ENCODE data around the gene PIGQ.
"Not testable (repeated sequence)": the region's sequence is repeated elsewhere in the genome, so short reads cannot be mapped to it uniquely, and the experiment has no call there.

Gene PIGQ

GRCh38 chr16:593807-594206, 24.0 kb downstream of the PIGQ start:
- peaks cover 41 to 44% of the 10 kb centered on the region in 2 donors for H3K4me1 Mint-ChIP-seq (ENCODE audit: low read depth in 2 of 2)
- H3K36me3 Mint-ChIP-seq (ENCODE audit: insufficient read depth), result peaks cover 31% of the 10 kb centered on the region
- peak overlapping the region in 1 of 2 donors; percentile 7 for H3K4me3 Mint-ChIP-seq
- ATAC-seq (replicated peaks) (no peak), DNase-seq (no peak)
- H3K27me3 Mint-ChIP-seq, result no peaks in the 10 kb centered on the region
- peak overlapping the region in 1 of 2 donors; percentile 49 for H3K27ac Mint-ChIP-seq
- H3K9me3 Mint-ChIP-seq, result no peaks in the 10 kb centered on the region

- Mint-ChIP-seq H3K27ac (no peak overlapping the region), H3K27me3 (no peaks in the 10 kb centered on the region), H3K4me1 (ENCODE audit: low read depth in 2 of 2) (peaks cover 41 to 44% of the 10 kb centered on the region in 2 donors), H3K4me3 (no peak overlapping the region), H3K9me3 (no peaks in the 10 kb centered on the region), H3K36me3 (ENCODE audit: insufficient read depth) (peaks cover 23% of the 10 kb centered on the region)
- DNase-seq (no peak), ATAC-seq (replicated peaks) (no peak)
Measured at GRCh38 chr16:595094-595528, 25.3 kb downstream of the PIGQ start.

- Mint-ChIP-seq H3K27ac (peak overlapping the region; percentile 65 to 83), H3K27me3 (no peaks in the 10 kb centered on the region), H3K4me3 (peak overlapping the region in 1 of 2 donors; percentile 41), H3K36me3 (ENCODE audit: insufficient read depth) (peaks cover 18% of the 10 kb centered on the region), H3K4me1 (ENCODE audit: low read depth in 2 of 2) (peaks cover 36% of the 10 kb centered on the region in 2 donors), H3K9me3 (no peaks in the 10 kb centered on the region)
- DNase-seq (no peak), ATAC-seq (replicated peaks) (peak; percentile 31)
Measured at GRCh38 chr16:595942-596735, 26.4 kb downstream of the PIGQ start.

- no peak for ATAC-seq (replicated peaks)
- no peak overlapping the region for H3K4me3 Mint-ChIP-seq
- peak overlapping the region; percentile 65 to 83 for H3K27ac Mint-ChIP-seq
- peaks cover 30 to 34% of the 10 kb centered on the region in 2 donors for H3K4me1 Mint-ChIP-seq (ENCODE audit: low read depth in 2 of 2)
- H3K9me3 Mint-ChIP-seq, result no peaks in the 10 kb centered on the region
- no peak for DNase-seq
- no peaks in the 10 kb centered on the region for H3K27me3 Mint-ChIP-seq
- peaks cover 16% of the 10 kb centered on the region for H3K36me3 Mint-ChIP-seq (ENCODE audit: insufficient read depth)
Measured at GRCh38 chr16:596736-597060, 26.9 kb downstream of the PIGQ start.

GRCh38 chr16:597655-598054, 27.9 kb downstream of the PIGQ start:
- Mint-ChIP-seq H3K4me1 (ENCODE audit: low read depth in 2 of 2) (peaks cover 26 to 28% of the 10 kb centered on the region in 2 donors), H3K36me3 (ENCODE audit: insufficient read depth) (peaks cover 13% of the 10 kb centered on the region)
- H3K9me3 Mint-ChIP-seq; H3K27ac Mint-ChIP-seq; ATAC-seq (replicated peaks); DNase-seq; H3K4me3 Mint-ChIP-seq; H3K27me3 Mint-ChIP-seq: not testable (repeated sequence)

- DNase-seq (no peak), ATAC-seq (replicated peaks) (no peak)
- Mint-ChIP-seq H3K27me3 (no peaks in the 10 kb centered on the region), H3K4me1 (ENCODE audit: low read depth in 2 of 2) (peaks cover 28 to 32% of the 10 kb centered on the region in 2 donors), H3K36me3 (ENCODE audit: insufficient read depth) (peaks cover 13% of the 10 kb centered on the region), H3K9me3 (no peaks in the 10 kb centered on the region), H3K4me3 (no peak overlapping the region), H3K27ac (peak overlapping the region in 1 of 2 donors; percentile 70)
Measured at GRCh38 chr16:598823-599739, 29.3 kb downstream of the PIGQ start.

- H3K4me1 Mint-ChIP-seq (ENCODE audit: low read depth in 2 of 2), result peaks cover 19 to 20% of the 10 kb centered on the region in 2 donors
- no peak overlapping the region for H3K4me3 Mint-ChIP-seq
- no peaks in the 10 kb centered on the region for H3K27me3 Mint-ChIP-seq
- H3K27ac Mint-ChIP-seq, result no peak overlapping the region
- no peaks in the 10 kb centered on the region for H3K9me3 Mint-ChIP-seq
- no peak for DNase-seq
- H3K36me3 Mint-ChIP-seq (ENCODE audit: insufficient read depth), result peaks cover 13% of the 10 kb centered on the region
- ATAC-seq (replicated peaks), result no peak
Measured at GRCh38 chr16:600781-601180, 31.0 kb downstream of the PIGQ start.

GRCh38 chr16:603933-604332, 34.2 kb downstream of the PIGQ start:
- DNase-seq, result no peak
- no peak for ATAC-seq (replicated peaks)
- peaks cover 12 to 17% of the 10 kb centered on the region in 2 donors for H3K4me1 Mint-ChIP-seq (ENCODE audit: low read depth in 2 of 2)
- no peaks in the 10 kb centered on the region for H3K9me3 Mint-ChIP-seq
- peak overlapping the region in 1 of 2 donors; percentile 45 for H3K27ac Mint-ChIP-seq
- H3K27me3 Mint-ChIP-seq, result no peaks in the 10 kb centered on the region
- H3K4me3 Mint-ChIP-seq, result no peak overlapping the region
- H3K36me3 Mint-ChIP-seq (ENCODE audit: insufficient read depth), result peaks cover 3% of the 10 kb centered on the region

- no peak for ATAC-seq (replicated peaks)
- no peak overlapping the region for H3K27ac Mint-ChIP-seq
Measured at GRCh38 chr16:606656-607307, 37.0 kb downstream of the PIGQ start.

GRCh38 chr16:608019-608418, 38.3 kb downstream of the PIGQ start:
- no peaks in the 10 kb centered on the region for H3K27me3 Mint-ChIP-seq
- H3K4me1 Mint-ChIP-seq (ENCODE audit: low read depth in 2 of 2), result peaks cover 20 to 23% of the 10 kb centered on the region in 2 donors
- no peaks in the 10 kb centered on the region for H3K9me3 Mint-ChIP-seq
- ATAC-seq (replicated peaks), result no peak
- H3K36me3 Mint-ChIP-seq (ENCODE audit: insufficient read depth), result no peaks in the 10 kb centered on the region
- no peak for DNase-seq
- no peak overlapping the region for H3K4me3 Mint-ChIP-seq
- H3K27ac Mint-ChIP-seq, result no peak overlapping the region

More at GRCh38 chr16:606656-607307, 37.0 kb downstream of the PIGQ start:
- no peak overlapping the region for H3K4me3 Mint-ChIP-seq
- no peaks in the 10 kb centered on the region for H3K27me3 Mint-ChIP-seq
- H3K9me3 Mint-ChIP-seq, result no peaks in the 10 kb centered on the region
- no peak for DNase-seq
- peaks cover 20 to 27% of the 10 kb centered on the region in 2 donors for H3K4me1 Mint-ChIP-seq (ENCODE audit: low read depth in 2 of 2)
- H3K36me3 Mint-ChIP-seq (ENCODE audit: insufficient read depth), result no peaks in the 10 kb centered on the region

GRCh38 chr16:609316-609715, 39.5 kb downstream of the PIGQ start:
- H3K4me1 Mint-ChIP-seq (ENCODE audit: low read depth in 2 of 2), result peaks cover 12 to 16% of the 10 kb centered on the region in 2 donors
- no peak overlapping the region for H3K27ac Mint-ChIP-seq
- no peaks in the 10 kb centered on the region for H3K36me3 Mint-ChIP-seq (ENCODE audit: insufficient read depth)
- H3K27me3 Mint-ChIP-seq, result no peaks in the 10 kb centered on the region
- ATAC-seq (replicated peaks) (no peak), DNase-seq (no peak)
- no peak overlapping the region for H3K4me3 Mint-ChIP-seq
- H3K9me3 Mint-ChIP-seq, result no peaks in the 10 kb centered on the region

- DNase-seq (no peak), ATAC-seq (replicated peaks) (no peak)
- Mint-ChIP-seq H3K36me3 (ENCODE audit: insufficient read depth) (no peaks in the 10 kb centered on the region), H3K27me3 (no peaks in the 10 kb centered on the region), H3K4me1 (ENCODE audit: low read depth in 2 of 2) (peaks cover 16% of the 10 kb centered on the region in 2 donors), H3K9me3 (no peaks in the 10 kb centered on the region), H3K4me3 (no peak overlapping the region), H3K27ac (no peak overlapping the region)
Measured at GRCh38 chr16:609984-610383, 40.2 kb downstream of the PIGQ start.
